ENCODE measurements around the gene ST7. TPM values are rescaled to one million over a fixed set of nuclear protein-coding genes. Genes with fewer than 3 reads are reported as not detected.
A peak's percentile ranks its signal among the peaks of the same experiment; 100 is the strongest.

The ST7 gene
- total RNA-seq, 1 experiment from 2014 or later = 12.4 TPM

DNA sequence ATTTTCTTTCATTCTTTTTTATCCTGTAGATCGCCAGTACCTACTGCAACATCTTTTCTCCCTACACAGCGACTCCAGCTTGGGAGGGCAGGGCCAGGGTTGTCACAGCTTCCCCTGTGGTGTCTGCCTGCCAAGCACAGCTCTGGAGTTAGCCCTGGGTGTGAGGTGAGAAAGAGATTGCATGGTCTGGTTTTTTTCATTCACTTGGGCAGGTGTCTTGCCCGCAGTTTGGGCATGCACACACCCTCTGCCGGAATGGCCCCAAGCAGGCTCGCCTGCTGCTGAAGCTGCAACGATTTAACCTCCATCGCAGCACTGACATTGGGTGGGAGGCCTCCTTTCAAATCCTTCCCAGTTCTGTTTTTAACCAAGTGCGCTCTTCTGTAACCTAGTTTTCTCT, 236.8 kb downstream of the ST7 start:
- no peak for DNase-seq (ENCODE audit: low spot score)
- no peaks in the 10 kb centered on the region for H3K36me3 Mint-ChIP-seq
- H3K27me3 Mint-ChIP-seq (ENCODE audit: low read depth) = no peaks in the 10 kb centered on the region
- POLR2A ChIA-PET = no interaction called here
- H3K27ac Mint-ChIP-seq = no peak overlapping the region
- H3K4me1 Mint-ChIP-seq = peaks cover 7% of the 10 kb centered on the region
- no peak overlapping the region for H3K4me3 Mint-ChIP-seq
- CTCF ChIA-PET = no interaction called here
- H3K9me3 Mint-ChIP-seq = no peaks in the 10 kb centered on the region
- TF ChIP-seq GABPB1 (CRISPR knock-in tag; IDR thresholded peaks at IDR 0.05) (no peak), TCF7 (CRISPR knock-in tag; IDR thresholded peaks at IDR 0.05; ENCODE audit: low read depth) (no peak), GTF2I (CRISPR knock-in tag; conservative IDR thresholded peaks at IDR 0.05) (no peak), ATF1 (CRISPR knock-in tag; IDR thresholded peaks at IDR 0.05) (no peak), NFYB (CRISPR knock-in tag; conservative IDR thresholded peaks at IDR 0.05; ENCODE audit: low read depth) (no peak), RORB (CRISPR knock-in tag; IDR thresholded peaks at IDR 0.05) (no peak), ZNF425 (CRISPR knock-in tag; conservative IDR thresholded peaks at IDR 0.05) (no peak), PRRX2 (CRISPR knock-in tag; IDR thresholded peaks at IDR 0.05) (no peak), MXD4 (CRISPR knock-in tag; IDR thresholded peaks at IDR 0.05; ENCODE audit: borderline replicate concordance) (no peak), SMAD3 (CRISPR knock-in tag; IDR thresholded peaks at IDR 0.05; ENCODE audit: borderline replicate concordance) (no peak), FOXP1 (CRISPR knock-in tag; IDR thresholded peaks at IDR 0.05; ENCODE audit: borderline replicate concordance) (no peak)
- TF ChIP-seq, protein P1, sequence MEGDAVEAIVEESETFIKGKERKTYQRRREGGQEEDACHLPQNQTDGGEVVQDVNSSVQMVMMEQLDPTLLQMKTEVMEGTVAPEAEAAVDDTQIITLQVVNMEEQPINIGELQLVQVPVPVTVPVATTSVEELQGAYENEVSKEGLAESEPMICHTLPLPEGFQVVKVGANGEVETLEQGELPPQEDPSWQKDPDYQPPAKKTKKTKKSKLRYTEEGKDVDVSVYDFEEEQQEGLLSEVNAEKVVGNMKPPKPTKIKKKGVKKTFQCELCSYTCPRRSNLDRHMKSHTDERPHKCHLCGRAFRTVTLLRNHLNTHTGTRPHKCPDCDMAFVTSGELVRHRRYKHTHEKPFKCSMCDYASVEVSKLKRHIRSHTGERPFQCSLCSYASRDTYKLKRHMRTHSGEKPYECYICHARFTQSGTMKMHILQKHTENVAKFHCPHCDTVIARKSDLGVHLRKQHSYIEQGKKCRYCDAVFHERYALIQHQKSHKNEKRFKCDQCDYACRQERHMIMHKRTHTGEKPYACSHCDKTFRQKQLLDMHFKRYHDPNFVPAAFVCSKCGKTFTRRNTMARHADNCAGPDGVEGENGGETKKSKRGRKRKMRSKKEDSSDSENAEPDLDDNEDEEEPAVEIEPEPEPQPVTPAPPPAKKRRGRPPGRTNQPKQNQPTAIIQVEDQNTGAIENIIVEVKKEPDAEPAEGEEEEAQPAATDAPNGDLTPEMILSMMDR (IDR thresholded peaks at IDR 0.05) = no peak
- no peak for ATAC-seq

DNA sequence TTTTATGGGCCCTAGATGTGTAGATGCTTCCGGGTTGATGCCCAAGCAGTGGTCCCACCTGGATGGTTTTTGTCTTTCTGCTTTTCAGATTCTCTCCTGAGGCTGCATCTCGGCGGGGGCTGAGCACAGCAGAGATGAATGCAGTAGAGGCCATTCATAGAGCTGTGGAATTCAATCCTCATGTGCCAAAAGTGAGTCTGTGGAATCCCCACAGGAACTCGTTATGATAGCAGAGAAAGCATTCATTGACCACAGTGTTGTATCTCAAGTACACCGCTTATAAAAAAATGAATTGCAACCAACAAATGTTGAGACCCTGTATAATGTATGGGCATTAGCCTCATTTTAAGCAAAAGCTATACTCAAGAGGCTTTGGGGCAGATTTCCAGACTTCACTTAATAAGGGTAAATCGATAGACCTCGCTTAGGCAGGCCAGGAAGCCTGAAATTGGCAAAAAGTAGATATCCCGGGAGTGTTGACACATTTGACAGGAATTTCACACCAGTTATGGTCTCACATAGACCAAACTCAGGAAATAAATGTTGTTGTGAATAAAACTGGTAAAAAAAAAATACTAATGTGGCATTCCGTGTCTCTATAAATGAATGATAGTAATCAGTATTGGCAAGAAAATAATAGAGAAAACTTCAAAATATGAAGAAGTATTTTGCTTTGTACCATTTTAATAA, 237.6 kb downstream of the ST7 start:
- H3K27me3 Mint-ChIP-seq (ENCODE audit: low read depth) = no peaks in the 10 kb centered on the region
- no peaks in the 10 kb centered on the region for H3K36me3 Mint-ChIP-seq
- no peak overlapping the region for H3K4me3 Mint-ChIP-seq
- CTCF ChIA-PET = no interaction called here
- no peaks in the 10 kb centered on the region for H3K9me3 Mint-ChIP-seq
- ATAC-seq (no peak), DNase-seq (ENCODE audit: low spot score) (no peak)
- H3K27ac Mint-ChIP-seq = 0 out of 2 replicates have a peak overlapping the region, but pooled peaks have one; percentile 12
- POLR2A ChIA-PET = no interaction called here
- H3K4me1 Mint-ChIP-seq = peaks cover 7% of the 10 kb centered on the region
- TF ChIP-seq GRHL2 (CRISPR knock-in tag; IDR thresholded peaks at IDR 0.05; ENCODE audit: insufficient replicate concordance, severe bottlenecking) (no peak), AFF4 (CRISPR knock-in tag; IDR thresholded peaks at IDR 0.05; ENCODE audit: borderline replicate concordance) (no peak), JUN (CRISPR knock-in tag; IDR thresholded peaks at IDR 0.05) (no peak), ATF6 (CRISPR knock-in tag; IDR thresholded peaks at IDR 0.05) (no peak), ZNF219 (CRISPR knock-in tag; IDR thresholded peaks at IDR 0.05; ENCODE audit: borderline replicate concordance) (no peak), IRF2 (CRISPR knock-in tag; IDR thresholded peaks at IDR 0.05; ENCODE audit: borderline replicate concordance, low read depth) (no peak)

Data from WTC11 (cell line).